IMR-90 (cell line): Measurements from ENCODE around the gene PRCD. TPM values are rescaled to one million over a fixed set of nuclear protein-coding genes. Genes with fewer than 3 reads are reported as not detected.

Source experiments
- ATAC-seq: fragments of 200-7000 bp; cut with Tn5 transposase; 2 replicates; pipeline ENCODE4 v1.9.1; 2020; ENCODE audit warnings: low read depth, mild to moderate bottlenecking, moderate library complexity
- BruUV-seq: library from RNA; stranded (reverse); fragments of 400-500 nt; replicated peaks from 2 replicates; lab custom pipeline; 2021; lab: Mats Ljungman, UMichigan
- CTCF ChIA-PET: fragments of 300-600 bp; formaldehyde crosslinking; extraction: SDS; loops from one replicate; lab custom pipeline; 2021; ENCODE audit warnings: antibody characterized with exemption; lab: Yijun Ruan, JAX
- POLR2A ChIA-PET: fragments of 300-600 bp; sonication (Branson Sonifier 250); formaldehyde crosslinking; loops from one replicate; lab custom pipeline; 2022; ENCODE audit warnings: antibody characterized with exemption; ENCODE audit not compliant: unreplicated experiment; lab: Charles Lee
- DNase-seq: peaks from one replicate; pipeline ENCODE4 v3.0.0; 2013
- H2AFZ ChIP-seq: replicated peaks from 2 replicates; pipeline ENCODE3; 2013; ENCODE audit warnings: low read length, mild to moderate bottlenecking; ENCODE audit not compliant: poor library complexity
- H2AK5ac ChIP-seq: 2 replicates; pipeline ENCODE4 v1.6.1; 2013; ENCODE audit warnings: low read depth, low read length, inconsistent platforms
- H2AK9ac ChIP-seq: replicated peaks from 2 replicates; pipeline ENCODE3; 2013; ENCODE audit warnings: mild to moderate bottlenecking, low read depth, low read length, moderate library complexity; ENCODE audit not compliant: poor library complexity
- H2BK120ac ChIP-seq: 2 replicates; pipeline ENCODE4 v1.6.1; 2013; ENCODE audit warnings: low read depth, low read length, inconsistent platforms
- H2BK15ac ChIP-seq: 3 replicates; pipeline ENCODE4 v1.6.1; 2013; ENCODE audit warnings: low read depth, low read length, inconsistent platforms
- H2BK20ac ChIP-seq: 2 replicates; pipeline ENCODE4 v1.6.1; 2013; ENCODE audit warnings: low read depth, mild to moderate bottlenecking, inconsistent platforms, low read length, moderate library complexity
- H2BK5ac ChIP-seq: 2 replicates; pipeline ENCODE4 v1.6.1; 2013; ENCODE audit warnings: mild to moderate bottlenecking, low read depth, low read length, inconsistent platforms; ENCODE audit not compliant: poor library complexity, severe bottlenecking
- H3K14ac ChIP-seq: replicated peaks from 2 replicates; pipeline ENCODE4 v1.6.1; 2013; ENCODE audit warnings: low read depth, low read length, inconsistent platforms
- H3K18ac ChIP-seq: 2 replicates; pipeline ENCODE4 v1.6.1; 2013; ENCODE audit warnings: low read depth, low read length, control low read depth
- H3K23ac ChIP-seq: 2 replicates; pipeline ENCODE4 v1.6.1; 2013; ENCODE audit warnings: low read depth, low read length, inconsistent platforms
- H3K27ac ChIP-seq: 2 replicates; pipeline ENCODE4 v1.5.1; 2013; ENCODE audit warnings: mild to moderate bottlenecking, control low read depth, low read length; ENCODE audit not compliant: insufficient read depth
- H3K27me3 ChIP-seq: 2 replicates; pipeline ENCODE4 v1.6.1; 2013; ENCODE audit warnings: low read length; ENCODE audit not compliant: control insufficient read depth, insufficient read depth
- H3K36me3 ChIP-seq: 2 replicates; pipeline ENCODE4 v1.6.1; 2013; ENCODE audit warnings: low read length, mixed read lengths; ENCODE audit not compliant: control insufficient read depth, insufficient read depth
- H3K4ac ChIP-seq: 2 replicates; pipeline ENCODE4 v1.6.1; 2013; ENCODE audit warnings: low read depth, low read length, inconsistent platforms
- H3K4me1 ChIP-seq: 2 replicates; pipeline ENCODE4 v1.6.1; 2013; ENCODE audit warnings: low read length, mixed read lengths; ENCODE audit not compliant: control insufficient read depth, insufficient read depth
- H3K4me2 ChIP-seq: 2 replicates; pipeline ENCODE4 v1.6.1; 2013; ENCODE audit warnings: low read depth, mild to moderate bottlenecking, control low read depth, low read length, moderate library complexity
- H3K4me3 ChIP-seq: 2 replicates; pipeline ENCODE4 v1.5.1; 2013; ENCODE audit warnings: low read depth, mild to moderate bottlenecking, control low read depth, low read length, moderate library complexity; ENCODE audit not compliant: insufficient read depth
- H3K56ac ChIP-seq: 2 replicates; pipeline ENCODE4 v1.6.1; 2013; ENCODE audit warnings: low read length, inconsistent platforms; ENCODE audit not compliant: insufficient read depth; ENCODE audit errors: extremely low read depth
- H3K79me1 ChIP-seq, 2 experiments: 2 replicates each; pipeline ENCODE4 v1.6.1; 2013; ENCODE audit warnings: low read length in 2 of 2, inconsistent platforms in 1 of 2, low read depth in 1 of 2
- H3K9ac ChIP-seq: 2 replicates; pipeline ENCODE4 v1.6.1; 2013; ENCODE audit warnings: low read depth, low read length, control low read depth
- H3K9me1 ChIP-seq: 2 replicates; pipeline ENCODE4 v1.6.1; 2013; ENCODE audit warnings: low read length, inconsistent platforms; ENCODE audit not compliant: insufficient read depth
- H3K9me3 ChIP-seq: 2 replicates; pipeline ENCODE4 v1.6.1; 2013; ENCODE audit warnings: low read length; ENCODE audit not compliant: control insufficient read depth, insufficient read depth
- H4K20me1 ChIP-seq: 2 replicates; pipeline ENCODE4 v1.6.1; 2013; ENCODE audit warnings: low read length, inconsistent platforms; ENCODE audit not compliant: insufficient read depth
- H4K5ac ChIP-seq: 2 replicates; pipeline ENCODE4 v1.6.1; 2013; ENCODE audit warnings: mild to moderate bottlenecking, low read depth, low read length, control low read depth
- H4K8ac ChIP-seq, 2 experiments: 2 replicates each; pipeline ENCODE4 v1.6.1; 2013; ENCODE audit warnings: low read depth in 2 of 2, low read length in 2 of 2, control low read depth in 1 of 2, inconsistent platforms in 1 of 2
- H4K91ac ChIP-seq: 2 replicates; pipeline ENCODE4 v1.6.1; 2013; ENCODE audit warnings: low read depth, low read length, inconsistent platforms; ENCODE audit not compliant: insufficient read depth
- BHLHE40 ChIP-seq: fragments of 150-350 bp; IDR thresholded peaks from 2 replicates; pipeline ENCODE4 v1.6.1; 2016; ENCODE audit warnings: mild to moderate bottlenecking, low read depth, low read length
- CEBPB ChIP-seq: IDR thresholded peaks from 2 replicates; pipeline ENCODE4 v1.6.1; 2012; ENCODE audit warnings: low read depth, low read length, improper control_type of control experiment
- CHD1 ChIP-seq: IDR thresholded peaks from 2 replicates; pipeline ENCODE4 v1.6.1; 2012; ENCODE audit warnings: low read depth, low read length, improper control_type of control experiment
- ELK1 ChIP-seq: fragments of 150-350 bp; IDR thresholded peaks from 2 replicates; pipeline ENCODE4 v1.6.1; 2016; ENCODE audit warnings: low read depth, mild to moderate bottlenecking, low read length, moderate library complexity, borderline replicate concordance
- MAFK ChIP-seq: IDR thresholded peaks from 2 replicates; pipeline ENCODE4 v1.6.1; 2012; ENCODE audit warnings: low read depth, low read length, improper control_type of control experiment
- MAZ ChIP-seq: IDR thresholded peaks from 2 replicates; pipeline ENCODE4 v1.6.1; 2012; ENCODE audit warnings: low read depth, mild to moderate bottlenecking, low read length, improper control_type of control experiment, moderate library complexity, borderline replicate concordance
- MXI1 ChIP-seq: IDR thresholded peaks from 2 replicates; pipeline ENCODE4 v1.6.1; 2012; ENCODE audit warnings: low read depth, mild to moderate bottlenecking, low read length, moderate library complexity, borderline replicate concordance
- NFE2L2 ChIP-seq: fragments of 150-350 bp; IDR thresholded peaks from 2 replicates; pipeline ENCODE4 v1.6.1; 2016; ENCODE audit warnings: low read depth, mild to moderate bottlenecking, low read length
- POLR2A ChIP-seq: IDR thresholded peaks from 2 replicates; pipeline ENCODE4 v1.6.1; 2012; ENCODE audit warnings: mild to moderate bottlenecking, low read depth, low read length
- RAD21 ChIP-seq: IDR thresholded peaks from 2 replicates; pipeline ENCODE4 v1.6.1; 2012; ENCODE audit warnings: low read length, improper control_type of control experiment
- RFX5 ChIP-seq: IDR thresholded peaks from 2 replicates; pipeline ENCODE4 v1.8.0; 2012; ENCODE audit warnings: low read depth, mild to moderate bottlenecking, low read length, moderate library complexity
- SMC3 ChIP-seq: fragments of 150-350 bp; IDR thresholded peaks from 2 replicates; pipeline ENCODE4 v1.6.1; 2016; ENCODE audit warnings: low read depth, mild to moderate bottlenecking, antibody characterized with exemption, low read length, moderate library complexity
- USF2 ChIP-seq: fragments of 150-350 bp; IDR thresholded peaks from 2 replicates; pipeline ENCODE4 v1.6.1; 2017; ENCODE audit warnings: mild to moderate bottlenecking, antibody characterized with exemption, low read length, low read depth
- WGBS, 2 experiments: methylation state at CpG; one replicate each; pipeline versions ENCODE4 v1.1.5 to v1.1.7; 2013; ENCODE audit warnings: missing lambda C conversion rate in 2 of 2; ENCODE audit not compliant: insufficient read length in 1 of 2; ENCODE audit errors: extremely low coverage in 2 of 2; 5-methylcytosine and 5-hydroxymethylcytosine counted together
- dilution Hi-C: fragments of 300-500 bp; cut with HindIII; formaldehyde crosslinking; loops from one replicate; pipeline ENCODE4 v1.14.3; 2018; ENCODE audit warnings: low sequenced_read_pairs; ENCODE audit not compliant: unreplicated experiment
- in situ Hi-C: fragments of 300-500 bp; cut with MboI; formaldehyde crosslinking; loops from 3 replicates; pipeline ENCODE4 v1.14.3; 2019; ENCODE audit warnings: low sequenced_read_pairs, inconsistent platforms, mixed read lengths
- intact Hi-C: fragments of 100-400 bp; cut with micrococcal nuclease; formaldehyde crosslinking; loops from 2 replicates; pipeline ENCODE4 v1.10.0; 2022
- polyA plus RNA-seq, 3 experiments: library from polyadenylated mRNA; depleted of rRNA; stranded (reverse); fragments of >200 nt; gene quantifications; 2 replicates each; pipeline ENCODE4 v1.2.3, GENCODE V29; 2012; ENCODE audit warnings: low replicate concordance in 1 of 3
- total RNA-seq: library from RNA; depleted of rRNA; stranded (reverse); fragments of >200 nt; gene quantifications from 2 replicates; pipeline ENCODE4 v1.2.3, GENCODE V29; 2012
- TF ChIP-seq, protein P1 (sequence below): conservative IDR thresholded peaks from 2 replicates; pipeline ENCODE4 v1.5.1; 2012; ENCODE audit warnings: mild to moderate bottlenecking, low read depth, low read length, improper control_type of control experiment

Gene PRCD
- total and polyA plus RNA-seq, 2 of the 4 experiments (the other 2 are of a cell fraction) = 0.32 TPM; not detected in 1

DNA sequence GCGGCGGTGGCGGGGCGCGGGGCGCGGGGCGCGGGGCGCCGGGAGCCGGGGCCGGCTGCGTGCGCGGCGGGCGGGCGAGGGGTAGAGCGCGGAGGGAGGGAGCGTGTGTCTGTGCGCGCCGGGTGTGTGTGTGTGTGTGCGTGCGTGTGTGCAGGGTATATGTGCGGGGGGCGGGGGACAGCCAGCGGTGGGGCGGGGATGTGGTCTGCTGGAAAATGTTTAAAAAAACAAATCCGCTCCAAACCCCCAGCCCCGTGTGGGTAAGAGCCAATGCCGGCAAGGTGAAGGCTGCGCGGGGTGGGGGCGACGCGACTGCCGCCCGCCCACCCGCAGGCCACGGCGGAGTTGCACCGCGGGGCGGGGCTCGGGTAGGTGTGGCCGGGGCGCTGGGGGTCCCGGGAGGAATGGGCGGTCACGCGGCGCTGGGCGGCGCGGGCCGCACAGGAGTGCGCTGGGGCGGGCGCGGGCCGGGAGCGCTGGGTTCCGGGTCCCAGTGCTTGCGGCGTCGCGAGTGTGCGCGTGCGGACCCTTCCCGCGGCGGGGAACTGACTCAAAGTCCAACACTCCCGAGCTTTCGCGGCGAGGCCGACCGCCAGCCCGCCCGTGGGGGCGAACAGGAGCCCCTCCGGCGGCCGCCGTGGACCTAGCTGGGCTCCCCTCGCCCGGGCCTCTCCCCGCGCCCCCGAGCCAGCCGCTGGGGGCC, 2.1 kb upstream of the PRCD start, which contains the start of gene CYGB:
CYGB (minus strand) TSS at position 132 of the 703 bp plus-strand sequence. CDS start 167 bp downstream, outside the sequence.
- Histone ChIP-seq H3K9me1 (peaks cover 11% of the 10 kb centered on the region), H2BK15ac (no peak within 1 kb of the TSS; the same call in 2 of the 3 replicates), H4K5ac (no peak within 1 kb of the TSS), H3K4me1 (peaks cover 10% of the 10 kb centered on the region), H2AK9ac (peak within 1 kb of the TSS; percentile 48), H2BK20ac (no peak within 1 kb of the TSS), H3K27me3 (peaks cover 2% of the 10 kb centered on the region; the same call in 1 of the 2 replicates), H3K36me3 (no peaks in the 10 kb centered on the region; the same call in 1 of the 2 replicates), H4K8ac (peak within 1 kb of the TSS in 1 of 2 experiments; percentile 55; a peak in 1 of 4 replicates), H3K14ac (peak within 1 kb of the TSS; percentile 88), H2AK5ac (peak within 1 kb of the TSS; percentile 55; the same call in 1 of the 2 replicates), H3K18ac (no peak within 1 kb of the TSS), H3K56ac (no peak within 1 kb of the TSS), H2BK120ac (peak within 1 kb of the TSS; percentile 45; the same call in 1 of the 2 replicates), H4K91ac (no peak within 1 kb of the TSS), H3K9me3 (no peaks in the 10 kb centered on the region), H2AFZ (peak within 1 kb of the TSS; percentile 86), H3K4me3 (peak within 1 kb of the TSS; percentile 46), H3K27ac (0 out of 2 replicates have a peak within 1 kb of the TSS, but pooled peaks have one; percentile 1), H3K9ac (peak within 1 kb of the TSS; percentile 17; the same call in 1 of the 2 replicates), H3K4ac (peak within 1 kb of the TSS; percentile 78), H4K20me1 (no peaks in the 10 kb centered on the region), H3K79me1 (no peaks in the 10 kb centered on the region; a peak in 1 of 4 replicates), H2BK5ac (no peak within 1 kb of the TSS), H3K23ac (peak within 1 kb of the TSS; percentile 84; the same call in 1 of the 2 replicates), H3K4me2 (peak within 1 kb of the TSS; percentile 45)
- no peak for DNase-seq
- dilution Hi-C loops (no loop called here), in situ Hi-C loops (no loop called here), intact Hi-C loops (loop anchor here (10.0 kb wide), 1 partner anchor 527 kb away; no protein-coding TSS in a partner anchor)
- POLR2A ChIA-PET = no interaction called here
- BruUV-seq = no TSS peak
- WGBS, 2 experiments = 5% methylated on average over 66 of the region's 95 CpGs; no CpG with 5 or more reads in 1 of the 2 experiments
- CTCF ChIA-PET = no interaction called here
- ATAC-seq = peak; percentile 15
- TF ChIP-seq POLR2A (no peak), CEBPB (no peak), MAFK (no peak), NFE2L2 (no peak), CHD1 (no peak), RAD21 (no peak), MXI1 (no peak), ELK1 (no peak), BHLHE40 (no peak), RFX5 (no peak), USF2 (no peak), MAZ (no peak), SMC3 (no peak)
- TF ChIP-seq, protein P1, sequence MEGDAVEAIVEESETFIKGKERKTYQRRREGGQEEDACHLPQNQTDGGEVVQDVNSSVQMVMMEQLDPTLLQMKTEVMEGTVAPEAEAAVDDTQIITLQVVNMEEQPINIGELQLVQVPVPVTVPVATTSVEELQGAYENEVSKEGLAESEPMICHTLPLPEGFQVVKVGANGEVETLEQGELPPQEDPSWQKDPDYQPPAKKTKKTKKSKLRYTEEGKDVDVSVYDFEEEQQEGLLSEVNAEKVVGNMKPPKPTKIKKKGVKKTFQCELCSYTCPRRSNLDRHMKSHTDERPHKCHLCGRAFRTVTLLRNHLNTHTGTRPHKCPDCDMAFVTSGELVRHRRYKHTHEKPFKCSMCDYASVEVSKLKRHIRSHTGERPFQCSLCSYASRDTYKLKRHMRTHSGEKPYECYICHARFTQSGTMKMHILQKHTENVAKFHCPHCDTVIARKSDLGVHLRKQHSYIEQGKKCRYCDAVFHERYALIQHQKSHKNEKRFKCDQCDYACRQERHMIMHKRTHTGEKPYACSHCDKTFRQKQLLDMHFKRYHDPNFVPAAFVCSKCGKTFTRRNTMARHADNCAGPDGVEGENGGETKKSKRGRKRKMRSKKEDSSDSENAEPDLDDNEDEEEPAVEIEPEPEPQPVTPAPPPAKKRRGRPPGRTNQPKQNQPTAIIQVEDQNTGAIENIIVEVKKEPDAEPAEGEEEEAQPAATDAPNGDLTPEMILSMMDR = no peak
